ENCODE data around the gene STK32B. TPM values are rescaled to one million over a fixed set of nuclear protein-coding genes. Genes with fewer than 3 reads are reported as not detected.

Gene STK32B
- total RNA-seq, 2 experiments from 2014 or later = not detected

- Histone ChIP-seq H3K9me3 (ENCODE audit: low read length) (no peaks in the 10 kb centered on the region), H3K4me1 (ENCODE audit: insufficient read depth, low read length, poor library complexity, severe bottlenecking) (no peaks in the 10 kb centered on the region), H2AFZ (ENCODE audit: low read length) (no peak overlapping the region), H3K27ac (ENCODE audit: low read depth, low read length, poor library complexity, severe bottlenecking) (no peak overlapping the region), H3K9me2 (ENCODE audit: insufficient read depth, low read length) (no peaks in the 10 kb centered on the region), H3K4me3 (ENCODE audit: low read depth, low read length, poor library complexity, severe bottlenecking) (no peak overlapping the region), H3K36me3 (ENCODE audit: insufficient read depth, low read length) (no peaks in the 10 kb centered on the region), H4K20me1 (ENCODE audit: insufficient read depth, low read length) (no peaks in the 10 kb centered on the region), H3K4me2 (ENCODE audit: low read length) (no peak overlapping the region), H3K79me2 (ENCODE audit: insufficient read depth, low read depth, low read length) (no peaks in the 10 kb centered on the region)
- intact Hi-C loops (cut with micrococcal nuclease; ENCODE audit: unreplicated experiment) = no loop called here
- no TSS peak for BruUV-seq (replicated peaks)
- TF ChIP-seq CTCF (conservative IDR thresholded peaks at IDR 0.05; ENCODE audit: low read length) (no peak), EZH2phosphoT487 (IDR thresholded peaks at IDR 0.05; ENCODE audit: borderline replicate concordance, low read depth, low read length) (no peak)
- POLR2A ChIA-PET = no interaction called here
- no peak for DNase-seq (ENCODE audit: low spot score)
- CTCF ChIA-PET (ENCODE audit: unreplicated experiment) = no interaction called here
Measured at GRCh38 chr4:5052726-5053425, 1.6 kb downstream of the STK32B start.

- TF ChIP-seq CTCF (conservative IDR thresholded peaks at IDR 0.05; ENCODE audit: low read length) = no peak
- TF ChIP-seq EZH2phosphoT487 (IDR thresholded peaks at IDR 0.05; ENCODE audit: borderline replicate concordance, low read depth, low read length) = no peak
- no TSS peak for BruUV-seq (replicated peaks)
Measured at GRCh38 chr4:5054532-5054931, 3.3 kb downstream of the STK32B start.

GRCh38 chr4:5055411-5055810 lies 4.1 kb downstream of the STK32B start:
- Histone ChIP-seq H3K36me3 (ENCODE audit: insufficient read depth, low read length) (no peaks in the 10 kb centered on the region), H3K4me3 (ENCODE audit: low read depth, low read length, poor library complexity, severe bottlenecking) (no peak overlapping the region), H4K20me1 (ENCODE audit: insufficient read depth, low read length) (no peaks in the 10 kb centered on the region), H3K9me3 (ENCODE audit: low read length) (no peaks in the 10 kb centered on the region), H2AFZ (ENCODE audit: low read length) (no peak overlapping the region), H3K27ac (ENCODE audit: low read depth, low read length, poor library complexity, severe bottlenecking) (no peak overlapping the region), H3K4me1 (ENCODE audit: insufficient read depth, low read length, poor library complexity, severe bottlenecking) (no peaks in the 10 kb centered on the region), H3K9me2 (ENCODE audit: insufficient read depth, low read length) (no peaks in the 10 kb centered on the region), H3K79me2 (ENCODE audit: insufficient read depth, low read depth, low read length) (no peaks in the 10 kb centered on the region), H3K4me2 (ENCODE audit: low read length) (no peak overlapping the region)
- TF ChIP-seq EZH2phosphoT487 (IDR thresholded peaks at IDR 0.05; ENCODE audit: borderline replicate concordance, low read depth, low read length) (no peak), CTCF (conservative IDR thresholded peaks at IDR 0.05; ENCODE audit: low read length) (no peak)
- BruUV-seq (replicated peaks) = no TSS peak
- ChIA-PET POLR2A (no interaction called here), CTCF (ENCODE audit: unreplicated experiment) (no interaction called here)
- intact Hi-C loops (cut with micrococcal nuclease; ENCODE audit: unreplicated experiment) = no loop called here
- no peak for DNase-seq (ENCODE audit: low spot score)

More at GRCh38 chr4:5054532-5054931, 3.3 kb downstream of the STK32B start:
- no peak overlapping the region for H3K4me2 ChIP-seq (ENCODE audit: low read length)
- no peak for DNase-seq (ENCODE audit: low spot score)
- no peak overlapping the region for H3K27ac ChIP-seq (ENCODE audit: low read depth, low read length, poor library complexity, severe bottlenecking)
- intact Hi-C loops (cut with micrococcal nuclease; ENCODE audit: unreplicated experiment) = no loop called here
- H3K79me2 ChIP-seq (ENCODE audit: insufficient read depth, low read depth, low read length) = no peaks in the 10 kb centered on the region
- H3K4me1 ChIP-seq (ENCODE audit: insufficient read depth, low read length, poor library complexity, severe bottlenecking) = no peaks in the 10 kb centered on the region
- no peak overlapping the region for H3K4me3 ChIP-seq (ENCODE audit: low read depth, low read length, poor library complexity, severe bottlenecking)
- no peaks in the 10 kb centered on the region for H4K20me1 ChIP-seq (ENCODE audit: insufficient read depth, low read length)
- no peaks in the 10 kb centered on the region for H3K9me3 ChIP-seq (ENCODE audit: low read length)
- ChIA-PET CTCF (ENCODE audit: unreplicated experiment) (no interaction called here), POLR2A (interaction anchor here (0.6 kb wide), 1 partner anchor 16 kb away, joined by 3 read pairs; no protein-coding TSS in a partner anchor)
- H3K9me2 ChIP-seq (ENCODE audit: insufficient read depth, low read length) = no peaks in the 10 kb centered on the region
- H3K36me3 ChIP-seq (ENCODE audit: insufficient read depth, low read length) = no peaks in the 10 kb centered on the region
- H2AFZ ChIP-seq (ENCODE audit: low read length) = no peak overlapping the region
